Measurements from ENCODE around the gene NUP188.

Gene NUP188

GRCh38 chr9:128908372-128908771 is 39.1 kb upstream of the NUP188 start:
- no peak overlapping the region for H3K4me3 Mint-ChIP-seq
- no peaks in the 10 kb centered on the region for H3K27me3 Mint-ChIP-seq
- peaks cover 71% of the 10 kb centered on the region for H3K36me3 Mint-ChIP-seq (ENCODE audit: low read depth)
- no peaks in the 10 kb centered on the region for H3K9me3 Mint-ChIP-seq
- intact Hi-C loops (cut with micrococcal nuclease): no loop called here
- peaks cover 26% of the 10 kb centered on the region for H3K4me1 Mint-ChIP-seq (ENCODE audit: low read depth)
- H3K27ac Mint-ChIP-seq: no peak overlapping the region

DNA sequence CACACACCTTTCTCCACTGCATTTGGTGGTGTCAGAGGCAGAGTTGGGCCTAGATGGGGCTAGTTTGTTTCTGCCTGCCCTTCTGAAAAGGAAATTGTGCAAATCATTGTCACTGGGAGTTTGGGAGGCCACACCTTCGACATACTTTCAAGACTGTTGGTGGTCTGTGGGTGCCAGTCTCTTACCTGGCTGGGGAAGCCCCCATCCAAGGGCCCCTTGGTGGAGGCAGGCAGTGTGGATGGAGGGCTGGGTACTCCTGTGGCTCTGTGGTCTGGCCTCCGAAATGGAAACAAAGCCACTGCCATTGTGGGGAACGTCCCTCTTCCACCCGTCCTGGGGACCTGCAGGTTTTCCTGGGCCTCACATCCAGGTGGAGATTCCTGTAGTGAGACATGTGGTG is 37.6 kb upstream of the NUP188 start:
- Mint-ChIP-seq H3K4me1 (ENCODE audit: low read depth) (peaks cover 31% of the 10 kb centered on the region), H3K27ac (no peak overlapping the region), H3K36me3 (ENCODE audit: low read depth) (peaks cover 79% of the 10 kb centered on the region), H3K9me3 (no peaks in the 10 kb centered on the region), H3K4me3 (no peak overlapping the region), H3K27me3 (no peaks in the 10 kb centered on the region)
- intact Hi-C loops (cut with micrococcal nuclease): no loop called here

DNA sequence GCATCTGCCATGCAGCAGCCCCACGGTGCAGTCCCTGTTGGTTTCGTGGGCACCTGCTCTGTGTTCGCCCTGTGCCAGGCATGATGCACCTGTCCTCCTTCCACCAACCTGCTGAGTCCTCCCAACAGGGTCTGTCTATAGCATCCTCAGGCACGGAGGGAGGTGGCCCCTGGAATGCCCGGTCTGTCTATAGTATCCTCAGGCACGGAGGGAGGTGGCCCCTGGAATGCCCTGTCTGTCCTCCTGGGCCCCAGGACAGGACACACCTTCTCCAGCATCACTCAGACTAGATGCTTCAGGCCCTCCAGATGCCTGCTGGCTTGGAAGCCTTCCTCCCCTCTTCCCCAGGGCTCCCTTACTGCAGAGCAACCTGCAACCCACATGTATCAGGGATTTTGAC is 36.6 kb upstream of the NUP188 start:
- H3K9me3 Mint-ChIP-seq: no peaks in the 10 kb centered on the region
- peaks cover 87% of the 10 kb centered on the region for H3K36me3 Mint-ChIP-seq (ENCODE audit: low read depth)
- intact Hi-C loops (cut with micrococcal nuclease): no loop called here
- H3K27me3 Mint-ChIP-seq: no peaks in the 10 kb centered on the region
- peaks cover 31% of the 10 kb centered on the region for H3K4me1 Mint-ChIP-seq (ENCODE audit: low read depth)
- H3K4me3 Mint-ChIP-seq: no peak overlapping the region
- H3K27ac Mint-ChIP-seq: no peak overlapping the region

GRCh38 chr9:128911529-128912035 is 35.9 kb upstream of the NUP188 start:
- Mint-ChIP-seq H3K9me3 (no peaks in the 10 kb centered on the region), H3K4me3 (no peak overlapping the region), H3K27me3 (no peaks in the 10 kb centered on the region), H3K36me3 (ENCODE audit: low read depth) (peaks cover 90% of the 10 kb centered on the region), H3K4me1 (ENCODE audit: low read depth) (peaks cover 31% of the 10 kb centered on the region), H3K27ac (peak overlapping the region; percentile 32)
- intact Hi-C loops (cut with micrococcal nuclease): no loop called here

DNA sequence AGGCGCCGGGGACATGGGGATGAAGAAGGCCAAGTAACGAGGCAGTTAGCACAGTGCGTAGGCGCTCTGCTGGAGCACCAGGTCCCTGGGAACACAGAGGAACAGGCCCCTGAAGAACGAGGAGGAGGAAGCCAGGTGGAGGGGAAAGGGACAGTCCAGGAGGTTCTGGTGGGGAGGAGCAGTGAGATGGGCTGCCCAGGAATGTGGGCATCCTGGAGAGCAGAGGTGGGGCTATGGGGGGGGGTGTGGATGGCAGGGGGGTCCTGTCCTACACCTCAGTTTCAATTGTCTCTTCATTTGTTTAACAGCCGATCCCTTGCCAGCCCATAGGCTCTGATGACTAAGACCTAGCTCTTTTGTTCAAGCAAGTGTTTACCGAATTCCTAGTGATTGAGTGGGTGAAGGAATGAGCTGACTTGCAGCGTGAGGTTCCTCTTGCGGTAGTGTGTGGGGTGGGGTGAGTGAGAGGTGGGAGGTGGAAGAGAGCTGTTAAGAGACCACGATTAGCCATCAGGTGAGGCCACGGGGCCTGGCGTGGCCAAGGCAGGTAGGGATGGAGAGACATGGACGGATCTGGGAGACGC is 35.1 kb upstream of the NUP188 start:
- H3K36me3 Mint-ChIP-seq (ENCODE audit: low read depth): peaks cover 90% of the 10 kb centered on the region
- H3K27me3 Mint-ChIP-seq: no peaks in the 10 kb centered on the region
- no peaks in the 10 kb centered on the region for H3K9me3 Mint-ChIP-seq
- peak overlapping the region; percentile 32 for H3K27ac Mint-ChIP-seq
- H3K4me3 Mint-ChIP-seq: no peak overlapping the region
- intact Hi-C loops (cut with micrococcal nuclease): no loop called here
- H3K4me1 Mint-ChIP-seq (ENCODE audit: low read depth): peaks cover 31% of the 10 kb centered on the region

DNA sequence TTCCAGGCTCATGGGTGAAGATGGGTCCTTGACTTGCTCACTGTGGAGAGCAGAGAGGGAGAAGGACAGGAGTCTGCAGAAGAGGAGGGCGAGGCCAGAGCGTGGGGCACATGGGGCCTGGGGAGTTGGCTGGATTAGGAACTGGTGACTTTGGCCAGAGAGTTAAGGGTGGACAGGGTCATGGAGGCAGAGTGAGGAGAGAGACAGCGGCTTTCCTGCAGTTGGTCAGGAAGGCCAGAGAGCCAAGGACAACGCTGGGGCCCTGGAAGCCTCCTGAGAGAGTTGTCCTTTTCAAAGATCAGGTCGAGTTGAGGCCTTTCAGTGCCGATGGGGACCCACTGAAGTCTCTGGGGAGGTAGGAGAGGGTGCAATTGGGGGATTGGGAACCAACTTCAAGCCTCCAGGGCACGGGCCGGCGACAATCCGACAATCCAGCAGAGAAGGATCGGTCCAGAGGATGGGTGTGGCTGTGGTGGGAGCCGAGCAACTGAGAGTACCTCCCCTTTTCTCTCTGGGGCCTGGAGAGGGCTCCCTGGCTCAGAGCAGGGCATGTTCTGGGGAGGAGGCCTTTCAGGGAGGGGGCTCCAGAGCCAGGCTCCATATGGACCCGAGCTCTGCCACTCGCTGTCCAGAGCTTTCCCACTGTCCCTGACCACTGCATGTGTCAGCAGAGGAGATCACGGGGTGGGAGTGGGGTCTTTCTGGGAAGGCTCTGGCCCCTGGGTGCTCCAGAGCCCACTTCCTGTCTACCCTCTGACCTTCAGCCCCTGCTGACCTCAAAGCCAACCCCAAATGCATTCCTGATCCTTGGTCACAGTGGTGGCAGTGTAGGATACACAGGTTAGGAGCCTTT is 34.2 kb upstream of the NUP188 start:
- Mint-ChIP-seq H3K27ac (peak overlapping the region; percentile 21), H3K27me3 (no peaks in the 10 kb centered on the region), H3K36me3 (ENCODE audit: low read depth) (peaks cover 90% of the 10 kb centered on the region), H3K4me1 (ENCODE audit: low read depth) (peaks cover 31% of the 10 kb centered on the region), H3K4me3 (no peak overlapping the region), H3K9me3 (no peaks in the 10 kb centered on the region)
- intact Hi-C loops (cut with micrococcal nuclease): no loop called here

- Mint-ChIP-seq H3K27me3 (no peaks in the 10 kb centered on the region), H3K4me1 (ENCODE audit: low read depth) (peaks cover 31% of the 10 kb centered on the region), H3K36me3 (ENCODE audit: low read depth) (peaks cover 89% of the 10 kb centered on the region), H3K4me3 (no peak overlapping the region), H3K27ac (no peak overlapping the region), H3K9me3 (no peaks in the 10 kb centered on the region)
- intact Hi-C loops (cut with micrococcal nuclease): no loop called here
Measured at GRCh38 chr9:128913995-128914772, 33.3 kb upstream of the NUP188 start.

GRCh38 chr9:128916204-128916603 is 31.3 kb upstream of the NUP188 start:
- intact Hi-C loops (cut with micrococcal nuclease): no loop called here
- peaks cover 27% of the 10 kb centered on the region for H3K4me1 Mint-ChIP-seq (ENCODE audit: low read depth)
- no peak overlapping the region for H3K4me3 Mint-ChIP-seq
- H3K9me3 Mint-ChIP-seq: no peaks in the 10 kb centered on the region
- no peaks in the 10 kb centered on the region for H3K27me3 Mint-ChIP-seq
- H3K36me3 Mint-ChIP-seq (ENCODE audit: low read depth): peaks cover 69% of the 10 kb centered on the region
- no peak overlapping the region for H3K27ac Mint-ChIP-seq

- peaks cover 64% of the 10 kb centered on the region for H3K36me3 Mint-ChIP-seq (ENCODE audit: low read depth)
- H3K4me1 Mint-ChIP-seq (ENCODE audit: low read depth): peaks cover 22% of the 10 kb centered on the region
- H3K9me3 Mint-ChIP-seq: no peaks in the 10 kb centered on the region
- H3K4me3 Mint-ChIP-seq: no peak overlapping the region
- intact Hi-C loops (cut with micrococcal nuclease): no loop called here
- no peak overlapping the region for H3K27ac Mint-ChIP-seq
- no peaks in the 10 kb centered on the region for H3K27me3 Mint-ChIP-seq
Measured at GRCh38 chr9:128916745-128917144, 30.8 kb upstream of the NUP188 start.

DNA sequence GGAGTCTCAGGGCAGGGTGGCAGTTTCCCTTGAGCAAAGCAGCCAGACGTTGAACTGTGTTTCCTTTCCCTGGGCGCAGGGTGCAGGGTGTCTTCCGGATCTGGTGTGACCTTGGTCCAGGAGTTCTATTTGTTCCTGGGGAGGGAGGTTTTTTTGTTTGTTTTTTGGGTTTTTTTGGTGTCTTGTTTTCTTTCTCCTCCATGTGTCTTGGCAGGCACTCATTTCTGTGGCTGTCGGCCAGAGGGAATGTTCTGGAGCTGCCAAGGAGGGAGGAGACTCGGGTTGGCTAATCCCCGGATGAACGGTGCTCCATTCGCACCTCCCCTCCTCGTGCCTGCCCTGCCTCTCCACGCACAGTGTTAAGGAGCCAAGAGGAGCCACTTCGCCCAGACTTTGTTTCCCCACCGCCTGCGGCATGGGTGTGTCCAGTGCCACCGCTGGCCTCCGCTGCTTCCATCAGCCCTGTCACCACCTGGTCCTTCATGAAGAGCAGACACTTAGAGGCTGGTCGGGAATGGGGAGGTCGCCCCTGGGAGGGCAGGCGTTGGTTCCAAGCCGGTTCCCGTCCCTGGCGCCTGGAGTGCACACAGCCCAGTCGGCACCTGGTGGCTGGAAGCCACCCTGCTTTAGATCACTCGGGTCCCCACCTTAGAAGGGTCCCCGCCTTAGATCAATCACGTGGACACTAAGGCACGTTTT is 30.2 kb upstream of the NUP188 start:
- Mint-ChIP-seq H3K4me3 (no peak overlapping the region), H3K27me3 (peaks cover 1% of the 10 kb centered on the region), H3K9me3 (no peaks in the 10 kb centered on the region), H3K27ac (no peak overlapping the region), H3K36me3 (ENCODE audit: low read depth) (peaks cover 60% of the 10 kb centered on the region), H3K4me1 (ENCODE audit: low read depth) (peaks cover 16% of the 10 kb centered on the region)
- intact Hi-C loops (cut with micrococcal nuclease): no loop called here

- H3K27me3 Mint-ChIP-seq: peaks cover 1% of the 10 kb centered on the region
- no peak overlapping the region for H3K27ac Mint-ChIP-seq
- H3K9me3 Mint-ChIP-seq: no peaks in the 10 kb centered on the region
- H3K36me3 Mint-ChIP-seq (ENCODE audit: low read depth): peaks cover 47% of the 10 kb centered on the region
- intact Hi-C loops (cut with micrococcal nuclease): no loop called here
- no peak overlapping the region for H3K4me3 Mint-ChIP-seq
- H3K4me1 Mint-ChIP-seq (ENCODE audit: low read depth): peaks cover under 1% of the 10 kb centered on the region
Measured at GRCh38 chr9:128918921-128919320, 28.6 kb upstream of the NUP188 start.

DNA sequence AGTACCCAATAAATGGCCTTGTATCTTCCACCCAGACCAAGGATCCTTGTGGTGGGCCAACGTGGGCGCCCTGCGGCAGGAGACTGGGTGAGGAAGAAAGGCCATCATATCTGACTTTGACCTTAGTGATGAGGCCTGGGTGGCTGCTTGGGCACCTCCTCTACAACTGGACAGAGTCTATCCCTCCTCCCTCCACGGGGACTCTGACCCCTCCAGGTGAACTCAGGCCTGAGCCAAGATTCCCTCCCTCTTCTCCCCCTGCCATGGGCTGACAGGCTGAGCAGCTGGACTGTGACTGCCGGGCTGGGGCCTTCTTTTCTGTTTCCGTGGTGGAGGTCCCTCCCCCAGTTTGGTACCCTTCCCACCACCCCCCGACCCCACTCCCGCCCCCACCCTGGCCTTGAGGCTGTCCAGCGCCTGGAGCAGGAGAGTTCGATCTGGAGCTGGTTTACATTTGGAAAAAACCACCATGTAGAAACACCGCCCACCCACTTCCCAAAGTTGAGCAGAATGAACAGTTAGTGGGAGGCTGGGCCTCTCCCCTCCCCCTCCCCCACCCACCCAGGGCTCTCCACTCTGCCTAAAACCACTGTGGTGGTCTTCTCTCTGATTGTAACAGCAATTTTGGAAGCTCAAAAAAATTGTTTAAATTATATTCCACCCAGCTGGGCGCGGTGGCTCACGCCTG is 28.0 kb upstream of the NUP188 start:
- no peak overlapping the region for H3K4me3 Mint-ChIP-seq
- peaks cover 43% of the 10 kb centered on the region for H3K36me3 Mint-ChIP-seq (ENCODE audit: low read depth)
- H3K27me3 Mint-ChIP-seq: peaks cover 1% of the 10 kb centered on the region
- H3K9me3 Mint-ChIP-seq: no peaks in the 10 kb centered on the region
- intact Hi-C loops (cut with micrococcal nuclease): no loop called here
- no peak overlapping the region for H3K27ac Mint-ChIP-seq
- no peaks in the 10 kb centered on the region for H3K4me1 Mint-ChIP-seq (ENCODE audit: low read depth)

DNA sequence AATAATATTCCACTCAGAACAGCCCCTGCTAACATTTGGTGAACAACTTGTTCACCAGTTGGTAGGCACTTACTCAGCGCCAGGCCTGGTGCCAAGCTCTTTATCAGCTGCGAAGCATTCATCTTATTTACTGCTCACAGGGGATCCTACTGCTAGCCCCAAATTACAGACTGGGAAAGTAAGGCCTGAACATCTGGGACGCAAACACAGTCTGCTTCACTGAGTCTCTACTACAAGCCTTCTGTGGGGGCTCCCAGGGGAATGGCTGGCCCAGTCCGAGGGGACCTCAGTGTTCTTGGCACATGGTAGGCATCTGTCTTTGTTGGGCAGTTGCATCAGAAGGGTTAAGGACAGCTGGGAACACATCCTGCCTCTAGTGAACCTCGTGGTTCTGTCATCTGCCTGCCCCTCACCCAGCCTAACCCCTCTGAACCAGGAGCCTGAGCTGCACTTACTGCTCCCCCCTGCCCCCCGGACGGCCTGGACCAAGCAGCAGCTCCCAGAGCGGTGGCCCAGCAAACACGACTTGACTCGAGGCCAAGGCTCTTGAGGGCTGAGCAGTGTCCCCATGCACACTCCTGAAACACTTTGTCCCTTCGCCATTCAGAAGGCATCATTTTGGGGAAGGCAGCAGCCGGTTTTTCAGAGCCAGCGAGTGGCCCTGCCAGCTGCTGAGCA is 27.0 kb upstream of the NUP188 start, which contains the start of gene PHYHD1:
TSS of gene PHYHD1 (plus strand) at position 602 of the 678 bp plus-strand sequence. CDS start 1,342 bp downstream, outside the sequence.
- H3K27ac Mint-ChIP-seq: no peak within 1 kb of the TSS
- intact Hi-C loops (cut with micrococcal nuclease): no loop called here
- peaks cover 36% of the 10 kb centered on the region for H3K36me3 Mint-ChIP-seq (ENCODE audit: low read depth)
- H3K27me3 Mint-ChIP-seq: peaks cover 1% of the 10 kb centered on the region
- no peaks in the 10 kb centered on the region for H3K9me3 Mint-ChIP-seq
- H3K4me3 Mint-ChIP-seq: no peak within 1 kb of the TSS
- no peaks in the 10 kb centered on the region for H3K4me1 Mint-ChIP-seq (ENCODE audit: low read depth)
